Renal cortical epithelial cell (primary cell): ENCODE results near the gene CTSL. TPM values are rescaled to one million over a fixed set of nuclear protein-coding genes. Genes with fewer than 3 reads are reported as not detected.
A peak's percentile ranks its signal among the peaks of the same experiment; 100 is the strongest.
"Not testable (repeated sequence)": the region's sequence is repeated elsewhere in the genome, so short reads cannot be mapped to it uniquely, and the experiment has no call there.

Experiments used
- DNase-seq: peaks from one replicate; pipeline ENCODE4 v3.0.0-alpha.2; 2011; ENCODE audit warnings: low read depth
- total RNA-seq: library from RNA; depleted of rRNA; stranded (reverse); fragments of >200 nt; gene quantifications from 2 replicates; pipeline ENCODE4 v1.2.3, GENCODE V29; 2014

CTSL gene
- total RNA-seq, 1 donor from 2014 or later = 157 TPM

GRCh38 chr9:87759980-87760379 lies 34.1 kb downstream of the CTSL start:
- not testable (repeated sequence) for DNase-seq

GRCh38 chr9:87760529-87760928 lies 34.6 kb downstream of the CTSL start:
- DNase-seq = no peak

- no peak for DNase-seq
Observed at GRCh38 chr9:87763286-87763685, 37.4 kb downstream of the CTSL start.

- DNase-seq = no peak
Observed at GRCh38 chr9:87765521-87765920, 39.6 kb downstream of the CTSL start.

- peak; percentile 57 for DNase-seq
Observed at GRCh38 chr9:87766697-87767096, 40.8 kb downstream of the CTSL start.

GRCh38 chr9:87770616-87771315 lies 44.8 kb downstream of the CTSL start:
- peak; percentile 72 for DNase-seq

- no peak for DNase-seq
Observed at GRCh38 chr9:87771316-87772006, 45.5 kb downstream of the CTSL start.

- DNase-seq = no peak
Observed at GRCh38 chr9:87776481-87777379, 50.8 kb downstream of the CTSL start.

- DNase-seq = no peak
Observed at GRCh38 chr9:87778996-87779395, 53.1 kb downstream of the CTSL start.

Other genes with a start within 250 kb of the CTSL start
- 41.0 and 263 TPM in 2 replicates for gene DAPK1, start 228.3 kb upstream of the CTSL start, total RNA-seq
- gene SPATA31E1, start 156.8 kb downstream of the CTSL start, total RNA-seq = not detected in 2 replicates
- not detected in 2 replicates for gene SPATA31C1, start 191.8 kb downstream of the CTSL start, total RNA-seq
- gene CDK20, start 248.4 kb downstream of the CTSL start, total RNA-seq = 5.2 and 16.8 TPM in 2 replicates